K562 (cell line): ENCODE results near the gene RBM28. TPM values are rescaled to one million over a fixed set of nuclear protein-coding genes. Genes with fewer than 3 reads are reported as not detected.

Experiments used
- CBX8 ChIP-seq: fragments of 200-600 bp; sonication (generic); IDR thresholded peaks from 2 replicates; pipeline ENCODE4 v1.6.1; 2012; ENCODE audit warnings: borderline replicate concordance, mixed run types, low read depth, mild to moderate bottlenecking, moderate library complexity, mixed read lengths, low read length, control low read depth, inconsistent platforms; ENCODE audit not compliant: poor library complexity, severe bottlenecking; ENCODE audit errors: extremely low read depth
- MGA ChIP-seq: fragments of 450-650 bp; IDR thresholded peaks from 2 replicates; pipeline ENCODE4 v1.6.1; 2016; ENCODE audit warnings: mild to moderate bottlenecking, moderate library complexity
- MLLT1 ChIP-seq, 2 experiments: fragments of 450-650 bp; IDR thresholded peaks; 2 replicates each; pipeline ENCODE4 v1.6.1; 2016
- PML ChIP-seq: IDR thresholded peaks from 2 replicates; pipeline ENCODE4 v1.6.1; 2012; ENCODE audit warnings: low read length, inconsistent platforms
- TAF9B ChIP-seq: fragments of 450-650 bp; IDR thresholded peaks from 2 replicates; pipeline ENCODE4 v1.6.1; 2018; ENCODE audit warnings: mild to moderate bottlenecking; ENCODE audit not compliant: partially characterized antibody
- ZNF12 ChIP-seq: sonication (generic); formaldehyde crosslinking; IDR thresholded peaks from 2 replicates; pipeline ENCODE4 v1.4.0; 2020; ENCODE audit warnings: mild to moderate bottlenecking, missing genetic modification reagents
- ZNF121 ChIP-seq: sonication (generic); formaldehyde crosslinking; conservative IDR thresholded peaks from 2 replicates; pipeline ENCODE4 v1.8.0; 2022; ENCODE audit warnings: missing genetic modification reagents
- polyA plus RNA-seq, 8 experiments: library from polyadenylated mRNA; depleted of rRNA in 4 of 8; stranded (reverse) in 5 of 8; unstranded in 3 of 8; fragments of >200 nt; fragmentation: Nextera tagmentation in 2 of 8; fragmentation: Illumina TruSeq in 1 of 8; extraction: Ambion mirVana in 2 of 8; extraction: Trizol in 1 of 8; gene quantifications; 2 replicates each; pipeline versions ENCODE4 v1.2.1 to v1.2.3, GENCODE V29; 2011 to 2014; ENCODE audit warnings: inconsistent platforms in 1 of 8, missing spikeins in 1 of 8
- total RNA-seq, 7 experiments: library from RNA; depleted of rRNA in 6 of 7; stranded (reverse); fragments of >200 nt in 6 of 7; fragmentation: Illumina TruSeq in 2 of 7; extraction: Trizol in 2 of 7; gene quantifications; 2 replicates each; pipeline versions ENCODE4 v1.2.1 to v1.2.3, GENCODE V29; 2011 to 2021; ENCODE audit warnings: low replicate concordance in 1 of 7

Gene RBM28
- total and polyA plus RNA-seq, 9 of the 15 experiments (the other 6 are each of a cell fraction or from before 2014, with no cell fraction given), result 65.8 to 213 (median 138) TPM

GRCh38 chr7:128262273-128263028, 81.3 kb downstream of the RBM28 start (continued):
- TF ChIP-seq MGA (peak; percentile 14; the same call in 1 of the 2 replicates), ZNF12 (peak; percentile 65; the same call in 1 of the 2 replicates), PML (no peak), CBX8 (no peak), ZNF121 (CRISPR knock-in tag) (no peak), MLLT1 (IDR thresholded peaks at IDR 0.05) (no peak), TAF9B (no peak)
